ENCODE results near the gene SLC9A1.

DNA sequence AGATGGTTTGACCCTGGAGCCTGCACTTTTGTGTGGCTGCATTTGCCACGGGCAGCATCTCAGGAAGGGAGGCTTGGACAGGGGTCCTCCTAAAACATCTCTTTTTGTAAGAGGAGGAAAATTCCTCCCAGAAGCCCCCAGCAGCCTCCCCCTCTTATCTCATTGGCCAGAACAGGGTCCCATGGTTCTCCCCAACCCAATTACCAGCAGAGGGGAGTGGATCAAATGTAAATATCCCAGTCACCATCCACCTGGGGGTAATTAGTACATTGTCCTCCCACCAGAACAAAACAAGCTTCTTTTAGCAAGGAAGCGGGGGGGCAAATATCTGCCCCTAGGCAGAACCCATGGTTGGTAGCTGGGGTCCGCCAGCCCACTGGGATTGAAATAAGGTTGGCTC, 97.5 kb downstream of the SLC9A1 start:
- TF ChIP-seq ISL1 (CRISPR knock-in tag; IDR thresholded peaks at IDR 0.05) (no peak), SNAI2 (CRISPR knock-in tag; IDR thresholded peaks at IDR 0.05) (no peak), CREB5 (CRISPR knock-in tag; IDR thresholded peaks at IDR 0.05; ENCODE audit: low read depth) (no peak), ZFP3 (CRISPR knock-in tag; IDR thresholded peaks at IDR 0.05) (no peak)
- TF ChIP-seq, protein P1, sequence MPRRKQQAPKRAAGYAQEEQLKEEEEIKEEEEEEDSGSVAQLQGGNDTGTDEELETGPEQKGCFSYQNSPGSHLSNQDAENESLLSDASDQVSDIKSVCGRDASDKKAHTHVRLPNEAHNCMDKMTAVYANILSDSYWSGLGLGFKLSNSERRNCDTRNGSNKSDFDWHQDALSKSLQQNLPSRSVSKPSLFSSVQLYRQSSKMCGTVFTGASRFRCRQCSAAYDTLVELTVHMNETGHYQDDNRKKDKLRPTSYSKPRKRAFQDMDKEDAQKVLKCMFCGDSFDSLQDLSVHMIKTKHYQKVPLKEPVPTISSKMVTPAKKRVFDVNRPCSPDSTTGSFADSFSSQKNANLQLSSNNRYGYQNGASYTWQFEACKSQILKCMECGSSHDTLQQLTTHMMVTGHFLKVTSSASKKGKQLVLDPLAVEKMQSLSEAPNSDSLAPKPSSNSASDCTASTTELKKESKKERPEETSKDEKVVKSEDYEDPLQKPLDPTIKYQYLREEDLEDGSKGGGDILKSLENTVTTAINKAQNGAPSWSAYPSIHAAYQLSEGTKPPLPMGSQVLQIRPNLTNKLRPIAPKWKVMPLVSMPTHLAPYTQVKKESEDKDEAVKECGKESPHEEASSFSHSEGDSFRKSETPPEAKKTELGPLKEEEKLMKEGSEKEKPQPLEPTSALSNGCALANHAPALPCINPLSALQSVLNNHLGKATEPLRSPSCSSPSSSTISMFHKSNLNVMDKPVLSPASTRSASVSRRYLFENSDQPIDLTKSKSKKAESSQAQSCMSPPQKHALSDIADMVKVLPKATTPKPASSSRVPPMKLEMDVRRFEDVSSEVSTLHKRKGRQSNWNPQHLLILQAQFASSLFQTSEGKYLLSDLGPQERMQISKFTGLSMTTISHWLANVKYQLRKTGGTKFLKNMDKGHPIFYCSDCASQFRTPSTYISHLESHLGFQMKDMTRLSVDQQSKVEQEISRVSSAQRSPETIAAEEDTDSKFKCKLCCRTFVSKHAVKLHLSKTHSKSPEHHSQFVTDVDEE (CRISPR knock-in tag; IDR thresholded peaks at IDR 0.05): no peak

Data from SK-N-SH treated with all-trans-retinoic acid at 6 μM for 48 hours (cell line).